GM12864 (cell line): ENCODE data around the gene ATXN7L3.
A peak's percentile ranks its signal among the peaks of the same experiment; 100 is the strongest.

Source experiments
- DNase-seq: peaks from one replicate; pipeline ENCODE4 v3.0.0-alpha.2; 2011; ENCODE audit warnings: low read depth
- H3K4me3 ChIP-seq: 2 replicates; pipeline ENCODE4 v1.5.1; 2011; ENCODE audit warnings: mild to moderate bottlenecking, low read depth, low read length, control low read depth
- TF ChIP-seq, protein P1 (sequence below): IDR thresholded peaks from 2 replicates; pipeline ENCODE4 v1.5.1; 2011; ENCODE audit warnings: low read depth, mild to moderate bottlenecking, moderate library complexity, low read length, control low read depth, inconsistent platforms; ENCODE audit errors: missing control alignments

Gene ATXN7L3

DNA sequence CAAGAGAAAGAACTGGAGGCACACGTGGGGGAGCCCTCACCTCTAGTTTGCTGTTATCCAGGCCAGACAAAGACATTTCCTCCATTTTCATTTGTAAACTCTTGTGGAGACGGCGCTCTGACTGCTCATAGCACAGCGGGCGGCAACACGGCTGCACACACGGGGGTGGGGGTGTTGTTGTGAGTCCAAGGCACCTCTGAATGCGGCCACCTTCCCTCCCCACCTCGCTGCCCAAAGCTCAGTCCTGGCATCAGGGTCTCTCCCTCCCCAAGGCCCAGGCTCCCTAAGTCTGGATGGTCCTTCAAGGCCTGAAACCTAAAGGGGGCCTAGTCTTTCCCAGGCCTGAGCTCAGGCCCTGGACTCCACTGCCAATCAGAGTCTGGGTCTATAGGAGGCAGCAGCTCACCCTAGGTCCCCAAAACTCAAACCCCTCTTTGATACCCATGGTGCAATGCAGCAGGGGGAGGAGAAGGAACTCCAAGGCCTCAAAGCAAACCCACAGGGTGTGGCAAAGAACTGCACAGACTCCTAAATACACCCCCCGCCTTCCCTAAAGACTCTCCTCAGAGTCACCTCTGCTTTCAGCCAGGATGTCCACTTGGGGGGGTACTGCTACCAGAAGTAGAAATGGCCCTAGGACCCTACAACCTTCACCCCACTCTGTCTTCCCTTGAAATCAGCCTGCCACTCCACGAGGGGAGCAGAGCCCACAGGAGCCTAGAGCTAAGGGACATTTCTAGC lies 1.5 kb downstream of the ATXN7L3 start:
- H3K4me3 ChIP-seq = peak overlapping the region; percentile 71
- peak; percentile 55 for DNase-seq
- TF ChIP-seq, protein P1, sequence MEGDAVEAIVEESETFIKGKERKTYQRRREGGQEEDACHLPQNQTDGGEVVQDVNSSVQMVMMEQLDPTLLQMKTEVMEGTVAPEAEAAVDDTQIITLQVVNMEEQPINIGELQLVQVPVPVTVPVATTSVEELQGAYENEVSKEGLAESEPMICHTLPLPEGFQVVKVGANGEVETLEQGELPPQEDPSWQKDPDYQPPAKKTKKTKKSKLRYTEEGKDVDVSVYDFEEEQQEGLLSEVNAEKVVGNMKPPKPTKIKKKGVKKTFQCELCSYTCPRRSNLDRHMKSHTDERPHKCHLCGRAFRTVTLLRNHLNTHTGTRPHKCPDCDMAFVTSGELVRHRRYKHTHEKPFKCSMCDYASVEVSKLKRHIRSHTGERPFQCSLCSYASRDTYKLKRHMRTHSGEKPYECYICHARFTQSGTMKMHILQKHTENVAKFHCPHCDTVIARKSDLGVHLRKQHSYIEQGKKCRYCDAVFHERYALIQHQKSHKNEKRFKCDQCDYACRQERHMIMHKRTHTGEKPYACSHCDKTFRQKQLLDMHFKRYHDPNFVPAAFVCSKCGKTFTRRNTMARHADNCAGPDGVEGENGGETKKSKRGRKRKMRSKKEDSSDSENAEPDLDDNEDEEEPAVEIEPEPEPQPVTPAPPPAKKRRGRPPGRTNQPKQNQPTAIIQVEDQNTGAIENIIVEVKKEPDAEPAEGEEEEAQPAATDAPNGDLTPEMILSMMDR = no peak

- H3K4me3 ChIP-seq = no peak overlapping the region
- no peak for DNase-seq
- TF ChIP-seq, protein P1 = no peak
Observed at GRCh38 chr17:44197107-44197506, 2.6 kb downstream of the ATXN7L3 start.

- no peak for DNase-seq
- TF ChIP-seq, protein P1 = no peak
- H3K4me3 ChIP-seq = no peak overlapping the region
Observed at GRCh38 chr17:44193326-44194084, 6.2 kb downstream of the ATXN7L3 start.

DNA sequence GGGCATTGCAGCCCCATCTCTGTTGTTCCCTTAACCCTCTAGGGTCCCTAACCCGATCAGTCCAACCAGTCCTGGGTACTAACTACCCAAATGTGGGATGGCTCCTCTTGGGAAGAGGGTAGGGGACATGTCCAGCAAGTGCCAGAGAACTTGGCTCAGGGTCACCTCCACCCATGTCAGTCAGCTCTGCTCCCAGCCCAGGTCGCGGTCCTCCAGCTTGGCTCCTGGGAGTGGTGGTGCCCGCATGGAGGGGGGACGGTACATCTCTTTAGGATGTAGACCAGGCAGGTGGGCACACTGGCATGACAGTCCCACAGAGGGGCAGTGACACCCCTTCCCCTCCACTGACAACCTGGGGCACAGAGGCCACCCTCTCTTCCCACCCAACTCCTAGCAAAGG lies 6.9 kb downstream of the ATXN7L3 start:
- no peak for DNase-seq
- TF ChIP-seq, protein P1 = no peak

DNA sequence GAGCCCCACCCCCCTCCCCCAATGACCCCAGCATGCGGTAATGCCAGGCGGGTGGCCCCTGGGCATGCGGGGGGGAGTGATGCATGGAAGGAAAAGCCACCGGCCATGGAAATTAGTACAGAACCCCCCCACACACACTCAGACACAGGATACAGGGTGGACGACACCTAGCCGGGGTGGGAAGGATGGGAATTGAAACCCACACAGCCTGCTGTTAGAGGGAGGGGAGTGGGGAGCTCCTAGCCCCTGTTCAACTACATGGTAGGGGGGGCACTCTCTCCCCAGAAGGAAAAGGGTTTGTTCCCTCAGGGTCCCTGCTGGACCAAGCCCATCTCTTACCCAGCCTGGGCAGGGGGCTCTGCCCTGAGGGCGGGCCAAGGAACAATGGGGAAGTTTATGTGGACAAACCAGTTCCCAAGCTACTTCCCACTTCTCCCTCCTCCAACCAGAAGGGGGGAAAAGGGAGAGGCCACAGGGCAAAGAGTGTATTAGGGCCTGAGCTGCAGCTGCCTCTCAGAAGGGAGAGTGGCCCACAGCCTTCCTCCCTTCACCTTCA lies 7.7 kb downstream of the ATXN7L3 start:
- TF ChIP-seq, protein P1 = no peak
- no peak overlapping the region for H3K4me3 ChIP-seq
- DNase-seq = no peak

More for the DNA sequence above, 6.9 kb downstream of the ATXN7L3 start:
- H3K4me3 ChIP-seq = no peak overlapping the region

GRCh38 chr17:44191369-44191768 lies 8.3 kb downstream of the ATXN7L3 start:
- DNase-seq = no peak
- TF ChIP-seq, protein P1 = no peak
- no peak overlapping the region for H3K4me3 ChIP-seq
